ENCODE measurements around the gene SDCCAG8.

DNA sequence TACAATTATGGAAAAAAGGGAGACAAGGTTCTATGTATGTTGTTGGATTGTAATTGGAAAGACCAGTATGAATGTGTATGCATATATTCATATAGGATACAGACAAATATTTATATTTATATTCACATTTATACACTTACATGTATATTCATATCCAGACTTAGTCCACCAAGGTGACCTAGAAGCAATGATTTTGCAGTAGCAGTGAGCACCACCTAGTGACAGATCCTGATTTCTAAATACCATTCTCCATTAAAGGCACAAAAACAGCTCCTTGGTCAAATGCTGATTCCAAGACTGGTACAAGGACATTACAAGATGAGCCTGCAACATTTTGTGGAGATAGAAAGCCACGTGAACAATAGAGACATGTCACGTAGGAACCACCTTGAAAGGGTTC, 153.4 kb downstream of the SDCCAG8 start:
- TF ChIP-seq, protein P1, sequence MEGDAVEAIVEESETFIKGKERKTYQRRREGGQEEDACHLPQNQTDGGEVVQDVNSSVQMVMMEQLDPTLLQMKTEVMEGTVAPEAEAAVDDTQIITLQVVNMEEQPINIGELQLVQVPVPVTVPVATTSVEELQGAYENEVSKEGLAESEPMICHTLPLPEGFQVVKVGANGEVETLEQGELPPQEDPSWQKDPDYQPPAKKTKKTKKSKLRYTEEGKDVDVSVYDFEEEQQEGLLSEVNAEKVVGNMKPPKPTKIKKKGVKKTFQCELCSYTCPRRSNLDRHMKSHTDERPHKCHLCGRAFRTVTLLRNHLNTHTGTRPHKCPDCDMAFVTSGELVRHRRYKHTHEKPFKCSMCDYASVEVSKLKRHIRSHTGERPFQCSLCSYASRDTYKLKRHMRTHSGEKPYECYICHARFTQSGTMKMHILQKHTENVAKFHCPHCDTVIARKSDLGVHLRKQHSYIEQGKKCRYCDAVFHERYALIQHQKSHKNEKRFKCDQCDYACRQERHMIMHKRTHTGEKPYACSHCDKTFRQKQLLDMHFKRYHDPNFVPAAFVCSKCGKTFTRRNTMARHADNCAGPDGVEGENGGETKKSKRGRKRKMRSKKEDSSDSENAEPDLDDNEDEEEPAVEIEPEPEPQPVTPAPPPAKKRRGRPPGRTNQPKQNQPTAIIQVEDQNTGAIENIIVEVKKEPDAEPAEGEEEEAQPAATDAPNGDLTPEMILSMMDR (IDR thresholded peaks at IDR 0.05): peak in 1 of 12 donors; percentile 11
- no peak for TF ChIP-seq POLR2A (IDR thresholded peaks at IDR 0.05)
